GM23338 (cell line): Measurements from ENCODE around the gene GAS6. TPM values are rescaled to one million over a fixed set of nuclear protein-coding genes. Genes with fewer than 3 reads are reported as not detected.
A peak's percentile ranks its signal among the peaks of the same experiment; 100 is the strongest.

Experiments used
- ATAC-seq: fragments of 200-7000 bp; cut with Tn5 transposase; 3 replicates; pipeline ENCODE4 v1.9.1; 2020
- DNase-seq: peaks from one replicate; pipeline ENCODE4 v3.0.0-alpha.2; 2015; ENCODE audit warnings: low spot score
- H2AFZ ChIP-seq: fragments of 200-600 bp; sonication (generic); 2 replicates; pipeline ENCODE4 v1.8.0; 2016; ENCODE audit warnings: antibody characterized with exemption, mild to moderate bottlenecking, moderate library complexity
- H3F3A ChIP-seq: fragments of 200-600 bp; sonication (generic); replicated peaks from 2 replicates; pipeline ENCODE4 v1.8.0; 2017; ENCODE audit warnings: antibody characterized with exemption, mixed run types, low read depth
- H3K27ac ChIP-seq: fragments of 200-600 bp; sonication (generic); 2 replicates; pipeline ENCODE4 v1.6.1; 2016; ENCODE audit warnings: low read depth
- H3K27me3 ChIP-seq: fragments of 200-600 bp; sonication (generic); 2 replicates; pipeline ENCODE4 v1.8.0; 2016; ENCODE audit warnings: mild to moderate bottlenecking, mixed run types, moderate library complexity; ENCODE audit not compliant: insufficient read depth
- H3K36me3 ChIP-seq: fragments of 200-600 bp; sonication (generic); 2 replicates; pipeline ENCODE4 v1.8.0; 2016; ENCODE audit warnings: mild to moderate bottlenecking; ENCODE audit not compliant: insufficient read depth
- H3K4me1 ChIP-seq: fragments of 200-600 bp; sonication (generic); 2 replicates; pipeline ENCODE4 v1.8.0; 2016; ENCODE audit warnings: mild to moderate bottlenecking, moderate library complexity; ENCODE audit not compliant: insufficient read depth
- H3K4me2 ChIP-seq: fragments of 200-600 bp; sonication (generic); 2 replicates; pipeline ENCODE4 v1.7.1; 2017; ENCODE audit warnings: mixed run types
- H3K4me3 ChIP-seq: fragments of 200-600 bp; sonication (generic); 2 replicates; pipeline ENCODE4 v1.6.1; 2016; ENCODE audit warnings: mixed run types
- H3K79me2 ChIP-seq: fragments of 200-600 bp; sonication (generic); replicated peaks from 2 replicates; pipeline ENCODE4 v1.8.0; 2017; ENCODE audit warnings: mild to moderate bottlenecking; ENCODE audit not compliant: insufficient read depth
- H3K9me2 ChIP-seq: fragments of 200-600 bp; sonication (generic); 2 replicates; pipeline ENCODE4 v1.8.0; 2017; ENCODE audit not compliant: insufficient read depth
- H4K20me1 ChIP-seq: fragments of 200-600 bp; sonication (generic); replicated peaks from 2 replicates; pipeline ENCODE4 v1.8.0; 2017; ENCODE audit warnings: mild to moderate bottlenecking; ENCODE audit not compliant: insufficient read depth
- H3K27ac Mint-ChIP-seq: 2 replicates; pipeline ENCODE4 v1.8.0; 2020; ENCODE audit warnings: inconsistent platforms, mild to moderate bottlenecking, moderate library complexity, mixed read lengths
- H3K27me3 Mint-ChIP-seq: 3 replicates; pipeline ENCODE4 v1.8.0; 2022; ENCODE audit warnings: low read depth, mild to moderate bottlenecking, moderate library complexity, mixed read lengths, inconsistent platforms; ENCODE audit not compliant: insufficient read depth, poor library complexity
- H3K36me3 Mint-ChIP-seq: 3 replicates; pipeline ENCODE4 v1.8.0; 2021; ENCODE audit warnings: low read depth, mild to moderate bottlenecking, inconsistent platforms, moderate library complexity, mixed read lengths
- H3K4me1 Mint-ChIP-seq: 3 replicates; pipeline ENCODE4 v1.8.0; 2020; ENCODE audit warnings: mild to moderate bottlenecking, inconsistent platforms, mixed read lengths
- H3K4me3 Mint-ChIP-seq: 3 replicates; pipeline ENCODE4 v1.8.0; 2021; ENCODE audit warnings: moderate library complexity, mild to moderate bottlenecking, inconsistent platforms, mixed read lengths
- H3K9me3 Mint-ChIP-seq: 3 replicates; pipeline ENCODE4 v1.8.0; 2020; ENCODE audit warnings: moderate library complexity, mild to moderate bottlenecking, inconsistent platforms, mixed read lengths
- CREB1 ChIP-seq: fragments of 250-450 bp; sonication (Bioruptor Pico); IDR thresholded peaks from 2 replicates; pipeline ENCODE4 v1.5.0; 2020; ENCODE audit warnings: low read depth, mild to moderate bottlenecking, moderate library complexity
- ETS1 ChIP-seq: IDR thresholded peaks from 2 replicates; pipeline ENCODE4 v1.6.1; 2016; ENCODE audit warnings: antibody characterized with exemption
- EZH2 ChIP-seq: fragments of 200-600 bp; sonication (generic); IDR thresholded peaks from one replicate; pipeline ENCODE4 v1.8.0; 2017; ENCODE audit warnings: antibody characterized with exemption, mild to moderate bottlenecking, low read depth; ENCODE audit not compliant: unreplicated experiment
- NANOG ChIP-seq: IDR thresholded peaks from 2 replicates; pipeline ENCODE4 v1.6.1; 2016; ENCODE audit warnings: antibody characterized with exemption, borderline replicate concordance
- POLR2AphosphoS5 ChIP-seq: IDR thresholded peaks from 2 replicates; pipeline ENCODE4 v1.6.1; 2016; ENCODE audit warnings: antibody characterized with exemption, low read depth
- REST ChIP-seq: IDR thresholded peaks from one replicate; pipeline ENCODE4 v1.6.1; 2018; ENCODE audit warnings: antibody characterized with exemption; ENCODE audit not compliant: unreplicated experiment
- ZNF331 ChIP-seq: fragments of 250-450 bp; sonication (Bioruptor Pico); IDR thresholded peaks from 2 replicates; pipeline ENCODE4 v1.5.0; 2020; ENCODE audit warnings: low read depth, mild to moderate bottlenecking, moderate library complexity
- ZNF462 ChIP-seq: fragments of 250-450 bp; sonication (Bioruptor Pico); IDR thresholded peaks from 2 replicates; pipeline ENCODE4 v1.5.0; 2020; ENCODE audit warnings: mild to moderate bottlenecking, moderate library complexity
- polyA plus RNA-seq: library from polyadenylated mRNA; unstranded; fragments of >200 nt; fragmentation: Nextera tagmentation; extraction: Ambion mirVana; gene quantifications from 2 replicates; pipeline ENCODE4 v1.2.1, GENCODE V29; 2016
- total RNA-seq: library from RNA; depleted of rRNA; stranded (reverse); fragments of >200 nt; shearing (Covaris generic); gene quantifications from 2 replicates; pipeline ENCODE4 v1.2.3, GENCODE V29; 2014

Gene GAS6
- total and polyA plus RNA-seq, 2 experiments from 2014 or later: 7.9 to 21.2 TPM

- Mint-ChIP-seq H3K4me3 (peak overlapping the region; percentile 71), H3K9me3 (peaks cover 8% of the 10 kb centered on the region; the same call in 1 of the 3 replicates), H3K27ac (no peak overlapping the region), H3K36me3 (peaks cover 12% of the 10 kb centered on the region), H3K4me1 (peaks cover 51% of the 10 kb centered on the region), H3K27me3 (peaks cover 41% of the 10 kb centered on the region)
- ATAC-seq (peak; percentile 29), DNase-seq (peak; percentile 78)
- TF ChIP-seq EZH2 (peak; percentile 22), CREB1 (CRISPR knock-in tag) (no peak)
- Histone ChIP-seq H3K4me3 (peak overlapping the region; percentile 73), H4K20me1 (no peaks in the 10 kb centered on the region), H3K9me2 (no peaks in the 10 kb centered on the region; the same call in 1 of the 2 replicates), H3K4me2 (peak overlapping the region; percentile 82), H3F3A (peaks cover 33% of the 10 kb centered on the region), H3K27ac (no peak overlapping the region), H2AFZ (peak overlapping the region; percentile 88), H3K79me2 (peaks cover 14% of the 10 kb centered on the region; the same call in 1 of the 2 replicates), H3K36me3 (no peaks in the 10 kb centered on the region), H3K4me1 (peaks cover 34% of the 10 kb centered on the region), H3K27me3 (peaks cover 33% of the 10 kb centered on the region)
These were observed 849 bp downstream of the GAS6 start for GRCh38 chr13:113862931-113863523.

- H3K4me3 ChIP-seq: peak overlapping the region; percentile 73
- Mint-ChIP-seq H3K9me3 (peaks cover 8% of the 10 kb centered on the region; the same call in 1 of the 3 replicates), H3K4me1 (peaks cover 58% of the 10 kb centered on the region), H3K27ac (0 out of 2 replicates have a peak overlapping the region, but pooled peaks have one; percentile 36), H3K4me3 (peak overlapping the region; percentile 71), H3K36me3 (peaks cover 12% of the 10 kb centered on the region), H3K27me3 (peaks cover 42% of the 10 kb centered on the region)
- H2AFZ ChIP-seq: peak overlapping the region; percentile 88; the same call in 1 of the 2 replicates
- DNase-seq: no peak
- H3K36me3 ChIP-seq: no peaks in the 10 kb centered on the region
- H3F3A ChIP-seq: peaks cover 34% of the 10 kb centered on the region
- peak overlapping the region; percentile 82 for H3K4me2 ChIP-seq
- no peaks in the 10 kb centered on the region; the same call in 1 of the 2 replicates for H3K9me2 ChIP-seq
- no peak for ATAC-seq
- no peaks in the 10 kb centered on the region for H4K20me1 ChIP-seq
- no peak overlapping the region for H3K27ac ChIP-seq
- peaks cover 33% of the 10 kb centered on the region for H3K27me3 ChIP-seq
- H3K4me1 ChIP-seq: peaks cover 37% of the 10 kb centered on the region
- peaks cover 14% of the 10 kb centered on the region; the same call in 1 of the 2 replicates for H3K79me2 ChIP-seq
- TF ChIP-seq REST (no peak), POLR2AphosphoS5 (no peak), EZH2 (no peak), CREB1 (CRISPR knock-in tag) (no peak), ZNF462 (CRISPR knock-in tag) (no peak), ZNF331 (CRISPR knock-in tag) (no peak), NANOG (no peak), ETS1 (no peak)
These were observed 1.5 kb downstream of the GAS6 start for GRCh38 chr13:113862191-113862930.
